GM19193 (cell line): ENCODE measurements around the gene AFDN.

Experiments
- POLR2A ChIP-seq: IDR thresholded peaks from 4 replicates; pipeline ENCODE4 v1.6.1; 2011; ENCODE audit not compliant: insufficient read depth, insufficient read length; ENCODE audit errors: extremely low read depth

Gene AFDN

GRCh38 chr6:167804281-167805013, 22.3 kb upstream of the AFDN start:
- TF ChIP-seq POLR2A = no peak

- no peak for TF ChIP-seq POLR2A
Measured at GRCh38 chr6:167805349-167806060, 21.2 kb upstream of the AFDN start.

- TF ChIP-seq POLR2A = no peak
Measured at GRCh38 chr6:167806061-167806700, 20.5 kb upstream of the AFDN start.

- no peak for TF ChIP-seq POLR2A
Measured at GRCh38 chr6:167807200-167807599, 19.5 kb upstream of the AFDN start.

- TF ChIP-seq POLR2A = no peak
Measured at GRCh38 chr6:167807756-167808155, 19.0 kb upstream of the AFDN start.

- TF ChIP-seq POLR2A = no peak
Measured at GRCh38 chr6:167811040-167811439, 15.7 kb upstream of the AFDN start.

GRCh38 chr6:167811442-167812087, 15.1 kb upstream of the AFDN start:
- TF ChIP-seq POLR2A = no peak

GRCh38 chr6:167812088-167812487, 14.6 kb upstream of the AFDN start:
- TF ChIP-seq POLR2A = no peak

GRCh38 chr6:167815296-167815980, 11.3 kb upstream of the AFDN start:
- TF ChIP-seq POLR2A = no peak

- TF ChIP-seq POLR2A = no peak
Measured at GRCh38 chr6:167817016-167817415, 9.7 kb upstream of the AFDN start.

GRCh38 chr6:167817729-167818128, 9.0 kb upstream of the AFDN start:
- TF ChIP-seq POLR2A = no peak

GRCh38 chr6:167819576-167819975, 7.1 kb upstream of the AFDN start:
- TF ChIP-seq POLR2A = no peak

- TF ChIP-seq POLR2A = no peak
Measured at GRCh38 chr6:167820681-167821080, 6.0 kb upstream of the AFDN start.

GRCh38 chr6:167824591-167825331, 1.9 kb upstream of the AFDN start:
- no peak for TF ChIP-seq POLR2A
